GM21529 (cell line): ENCODE measurements around the gene AFF3.

Experiments
- ATAC-seq: cut with Tn5 transposase; IDR thresholded peaks from one replicate; pipeline ENCODE4 v1.9.1; 2021; ENCODE audit not compliant: unreplicated experiment

AFF3 gene

GRCh38 chr2:100013892-100014677 lies 128.3 kb downstream of the AFF3 start:
- ATAC-seq, result no peak

GRCh38 chr2:100012561-100012960 lies 129.8 kb downstream of the AFF3 start:
- no peak for ATAC-seq

GRCh38 chr2:100011272-100011731 lies 131.1 kb downstream of the AFF3 start:
- no peak for ATAC-seq

GRCh38 chr2:100010606-100011005 lies 131.8 kb downstream of the AFF3 start:
- ATAC-seq, result no peak

GRCh38 chr2:100009743-100010142 lies 132.6 kb downstream of the AFF3 start:
- no peak for ATAC-seq

- ATAC-seq, result no peak
Observed at GRCh38 chr2:100008956-100009355, 133.4 kb downstream of the AFF3 start.

GRCh38 chr2:100006516-100006915 lies 135.9 kb downstream of the AFF3 start:
- ATAC-seq, result no peak

- ATAC-seq, result no peak
Observed at GRCh38 chr2:100004959-100005387, 137.4 kb downstream of the AFF3 start.

GRCh38 chr2:100004348-100004884 lies 138.0 kb downstream of the AFF3 start:
- no peak for ATAC-seq

- no peak for ATAC-seq
Observed at GRCh38 chr2:100002059-100002458, 140.3 kb downstream of the AFF3 start.

- ATAC-seq, result no peak
Observed at GRCh38 chr2:100000915-100001707, 141.3 kb downstream of the AFF3 start.

GRCh38 chr2:99998651-99999320 lies 143.6 kb downstream of the AFF3 start:
- no peak for ATAC-seq

GRCh38 chr2:99989905-99990304 lies 152.5 kb downstream of the AFF3 start:
- no peak for ATAC-seq

GRCh38 chr2:99988599-99988998 lies 153.8 kb downstream of the AFF3 start:
- no peak for ATAC-seq

- ATAC-seq, result no peak
Observed at GRCh38 chr2:99987160-99987559, 155.2 kb downstream of the AFF3 start.

- no peak for ATAC-seq
Observed at GRCh38 chr2:99984799-99985515, 157.4 kb downstream of the AFF3 start.

GRCh38 chr2:99982744-99983143 lies 159.6 kb downstream of the AFF3 start:
- ATAC-seq, result no peak

GRCh38 chr2:99981840-99982239 lies 160.6 kb downstream of the AFF3 start:
- no peak for ATAC-seq

- ATAC-seq, result no peak
Observed at GRCh38 chr2:99980176-99980575, 162.2 kb downstream of the AFF3 start.

GRCh38 chr2:99977966-99978365 lies 164.4 kb downstream of the AFF3 start:
- no peak for ATAC-seq

GRCh38 chr2:99975386-99975785 lies 167.0 kb downstream of the AFF3 start:
- no peak for ATAC-seq
